Measurements from ENCODE around the gene EYA3. TPM values are rescaled to one million over a fixed set of nuclear protein-coding genes. Genes with fewer than 3 reads are reported as not detected.

EYA3 gene
- total and polyA plus RNA-seq, 2 donors, result 6.3 to 10.9 TPM

DNA sequence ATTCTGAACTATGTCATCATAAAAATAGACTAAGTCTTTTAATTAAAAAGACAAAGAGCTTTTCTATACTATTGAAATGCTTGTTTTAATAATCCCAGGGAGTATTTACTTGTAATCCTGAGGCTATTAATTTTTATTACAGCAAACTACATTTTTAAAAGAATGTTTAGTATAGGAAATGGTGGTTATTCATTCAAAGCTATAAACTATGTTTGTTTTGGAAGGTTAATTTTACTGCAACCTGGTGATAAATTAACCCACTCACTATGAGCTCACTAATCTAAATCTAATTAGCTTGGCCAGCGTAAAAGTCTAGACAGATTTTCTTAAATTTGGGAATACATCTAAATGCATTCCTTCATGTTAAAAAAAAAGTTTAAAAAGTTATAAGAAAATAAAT lies 13.8 kb upstream of the EYA3 start:
- DNase-seq (ENCODE audit: low read depth in 6 of 9, low spot score in 9 of 9), result no peak
- 100% methylated on average over 1 of the region's 1 CpG for WGBS
- H3K4me1 ChIP-seq (ENCODE audit: control insufficient read depth in 2 of 2, insufficient read depth in 2 of 2, low read length in 2 of 2), result no peaks in the 10 kb centered on the region
- H3K9me3 ChIP-seq (ENCODE audit: control insufficient read depth in 2 of 2, insufficient read depth in 1 of 2, low read length in 1 of 2), result no peaks in the 10 kb centered on the region
- H3K36me3 ChIP-seq (ENCODE audit: control insufficient read depth in 2 of 2, insufficient read depth in 2 of 2, low read length in 1 of 2), result no peaks in the 10 kb centered on the region
- H3K4me3 ChIP-seq (ENCODE audit: low read length in 2 of 2), result no peak overlapping the region
- H3K27ac ChIP-seq (ENCODE audit: low read depth in 1 of 2, low read length in 1 of 2), result no peak overlapping the region
- no peaks in the 10 kb centered on the region for H3K27me3 ChIP-seq (ENCODE audit: control insufficient read depth in 2 of 2, insufficient read depth in 1 of 2, low read length in 1 of 2)

DNA sequence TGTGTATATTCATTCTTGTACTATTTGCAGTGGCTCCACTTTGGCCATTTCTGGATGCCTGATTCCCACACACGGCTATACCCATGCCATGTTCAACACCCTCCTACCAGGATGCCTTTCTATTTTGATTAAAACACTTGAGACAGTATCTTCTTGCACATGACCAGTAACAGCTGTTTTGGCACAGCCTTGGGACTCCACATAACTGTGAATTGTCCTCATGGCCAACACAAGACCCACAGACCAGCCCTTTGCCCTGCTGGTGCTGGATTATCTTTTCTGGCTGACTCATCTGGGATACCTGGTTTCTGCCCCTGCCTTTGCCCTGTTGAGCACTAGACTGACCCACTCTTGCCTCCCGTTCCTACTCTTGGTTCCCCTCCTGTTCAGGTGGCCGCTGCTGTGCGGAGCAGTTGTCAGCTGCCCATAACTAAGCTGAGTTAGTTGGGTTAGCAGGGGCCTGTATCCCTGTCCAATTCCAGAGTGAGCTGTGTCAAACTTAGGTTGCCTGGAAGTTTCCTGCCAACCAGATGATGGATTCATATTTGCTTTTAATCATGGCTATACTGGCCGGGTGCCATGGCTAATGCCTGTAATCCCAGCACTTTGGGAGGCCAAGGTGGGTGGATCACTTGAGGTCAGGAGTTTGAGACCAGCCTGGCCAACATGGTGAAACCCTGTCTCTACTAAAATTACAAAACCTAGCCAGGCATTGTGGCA lies 10.8 kb upstream of the EYA3 start:
- WGBS, result 96% methylated on average over 5 of the region's 5 CpGs
- H3K27ac ChIP-seq (ENCODE audit: low read depth in 1 of 2, low read length in 1 of 2), result no peak overlapping the region
- H3K36me3 ChIP-seq (ENCODE audit: control insufficient read depth in 2 of 2, insufficient read depth in 2 of 2, low read length in 1 of 2), result no peaks in the 10 kb centered on the region

DNA sequence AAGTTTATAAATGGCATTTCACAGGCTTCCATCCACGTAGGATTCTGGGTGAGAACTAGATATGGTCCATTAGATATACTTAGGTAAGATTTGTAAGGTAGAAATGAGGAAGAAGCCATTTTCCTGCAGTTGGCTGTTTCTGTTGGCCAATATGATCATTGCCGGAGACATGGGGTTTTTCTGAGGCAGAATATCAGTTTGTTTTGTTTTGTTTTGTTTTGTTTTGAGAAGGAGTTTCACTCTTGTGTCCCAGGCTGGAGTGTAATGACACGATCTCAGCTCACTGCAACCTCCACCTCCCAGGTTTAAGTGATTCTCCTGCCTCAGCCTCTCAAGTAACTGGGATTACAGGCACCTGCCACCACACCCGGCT lies 8.7 kb upstream of the EYA3 start:
- no peak for DNase-seq (ENCODE audit: low read depth in 6 of 9, low spot score in 9 of 9)
- no peaks in the 10 kb centered on the region for H3K9me3 ChIP-seq (ENCODE audit: control insufficient read depth in 2 of 2, insufficient read depth in 1 of 2, low read length in 1 of 2)
- no peaks in the 10 kb centered on the region for H3K36me3 ChIP-seq (ENCODE audit: control insufficient read depth in 2 of 2, insufficient read depth in 2 of 2, low read length in 1 of 2)
- H3K27me3 ChIP-seq (ENCODE audit: control insufficient read depth in 2 of 2, insufficient read depth in 1 of 2, low read length in 1 of 2), result no peaks in the 10 kb centered on the region
- WGBS, result 96% methylated on average over 4 of the region's 4 CpGs
- H3K27ac ChIP-seq (ENCODE audit: low read depth in 1 of 2, low read length in 1 of 2), result no peak overlapping the region
- H3K4me3 ChIP-seq (ENCODE audit: low read length in 2 of 2), result no peak overlapping the region
- no peaks in the 10 kb centered on the region for H3K4me1 ChIP-seq (ENCODE audit: control insufficient read depth in 2 of 2, insufficient read depth in 2 of 2, low read length in 2 of 2)

More for the DNA sequence above, 10.8 kb upstream of the EYA3 start:
- no peak for DNase-seq (ENCODE audit: low read depth in 6 of 9, low spot score in 9 of 9)
- H3K4me3 ChIP-seq (ENCODE audit: low read length in 2 of 2), result no peak overlapping the region
- no peaks in the 10 kb centered on the region for H3K27me3 ChIP-seq (ENCODE audit: control insufficient read depth in 2 of 2, insufficient read depth in 1 of 2, low read length in 1 of 2)
- H3K4me1 ChIP-seq (ENCODE audit: control insufficient read depth in 2 of 2, insufficient read depth in 2 of 2, low read length in 2 of 2), result no peaks in the 10 kb centered on the region
- H3K9me3 ChIP-seq (ENCODE audit: control insufficient read depth in 2 of 2, insufficient read depth in 1 of 2, low read length in 1 of 2), result no peaks in the 10 kb centered on the region

DNA sequence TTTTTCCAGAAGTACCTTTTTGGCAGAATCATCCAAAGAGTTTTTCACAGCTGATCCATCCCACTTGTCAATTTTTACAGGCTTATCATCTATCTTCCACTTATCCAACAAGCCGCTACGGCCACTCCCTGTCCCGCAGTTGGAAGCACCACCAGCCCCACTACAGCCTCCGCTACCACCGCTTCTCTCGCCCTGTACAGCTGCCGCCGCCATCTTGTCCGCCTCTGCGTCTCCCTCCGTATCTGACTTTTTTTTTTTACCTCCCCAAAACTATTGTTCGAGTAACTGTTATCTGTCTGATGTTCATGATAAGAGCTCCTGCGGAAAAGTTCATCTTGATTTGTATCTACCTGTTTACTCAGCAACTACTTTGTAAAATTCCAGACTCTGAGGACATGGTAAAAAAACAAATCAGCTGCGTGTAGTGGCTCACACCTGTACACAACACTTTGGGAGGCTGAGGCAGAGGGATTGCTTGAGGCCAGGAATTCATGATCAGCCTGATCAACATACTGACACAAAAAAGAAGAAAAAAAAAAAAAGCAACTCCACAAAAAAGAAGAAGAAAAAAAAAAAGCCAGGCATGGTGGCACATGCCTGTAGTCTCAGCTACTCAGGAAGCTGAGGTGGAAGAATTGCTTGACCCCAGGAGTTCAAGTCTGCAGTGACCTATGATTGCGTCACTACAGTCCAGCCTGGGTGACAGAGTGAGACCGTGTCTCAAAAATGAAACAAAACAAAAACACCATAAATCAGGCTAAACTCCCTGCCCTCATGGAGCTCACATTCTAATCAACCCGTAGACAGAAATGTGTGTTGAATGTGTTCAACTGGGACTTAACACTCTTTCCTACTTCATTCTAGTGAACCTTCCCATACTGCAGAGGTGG lies 8.0 kb upstream of the EYA3 start:
- Histone ChIP-seq H3K36me3 (ENCODE audit: control insufficient read depth in 2 of 2, insufficient read depth in 2 of 2, low read length in 1 of 2) (no peaks in the 10 kb centered on the region), H3K27ac (ENCODE audit: low read depth in 1 of 2, low read length in 1 of 2) (no peak overlapping the region), H3K4me3 (ENCODE audit: low read length in 2 of 2) (no peak overlapping the region), H3K9me3 (ENCODE audit: control insufficient read depth in 2 of 2, insufficient read depth in 1 of 2, low read length in 1 of 2) (no peaks in the 10 kb centered on the region), H3K4me1 (ENCODE audit: control insufficient read depth in 2 of 2, insufficient read depth in 2 of 2, low read length in 2 of 2) (no peaks in the 10 kb centered on the region), H3K27me3 (ENCODE audit: control insufficient read depth in 2 of 2, insufficient read depth in 1 of 2, low read length in 1 of 2) (no peaks in the 10 kb centered on the region)
- 95% methylated on average over 17 of the region's 17 CpGs for WGBS
- no peak for DNase-seq (ENCODE audit: low read depth in 6 of 9, low spot score in 9 of 9)

DNA sequence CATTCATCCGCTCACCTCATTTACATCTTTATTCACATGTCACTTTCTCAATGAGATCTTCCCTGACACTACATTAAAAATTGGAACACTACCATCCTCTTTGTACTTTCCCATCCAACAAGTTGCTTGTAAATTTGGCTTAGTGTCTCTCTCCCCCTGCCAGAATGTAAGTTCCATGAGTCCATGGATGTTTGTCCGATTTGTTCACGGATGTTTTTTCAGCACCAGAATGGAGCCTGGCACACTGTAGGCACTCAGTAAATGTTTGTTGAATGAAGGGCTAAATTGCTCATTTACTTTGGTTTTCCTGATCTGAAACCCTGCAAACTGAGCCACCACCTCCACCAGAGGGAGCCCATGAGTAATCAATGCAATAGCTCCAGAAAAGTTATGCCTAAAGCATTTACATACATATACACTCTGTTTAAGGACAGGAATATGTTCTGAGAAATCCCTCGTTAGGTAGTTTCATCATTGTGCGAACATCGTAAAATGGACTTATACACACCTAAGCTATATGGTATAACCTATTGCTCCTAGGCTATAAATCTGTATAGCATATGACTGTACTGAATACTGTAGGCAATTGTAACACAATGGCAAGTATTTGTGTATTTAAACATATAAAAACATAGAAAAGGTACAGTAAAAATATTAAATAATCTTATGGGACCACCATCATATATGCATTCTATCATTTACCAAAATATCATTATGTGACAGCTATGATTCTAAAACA lies 2.8 kb upstream of the EYA3 start:
- no peak overlapping the region for H3K4me3 ChIP-seq (ENCODE audit: low read length in 2 of 2)
- H3K27ac ChIP-seq (ENCODE audit: low read depth in 1 of 2, low read length in 1 of 2), result no peak overlapping the region
- WGBS, result 41% methylated on average over 6 of the region's 6 CpGs
- H3K9me3 ChIP-seq (ENCODE audit: control insufficient read depth in 2 of 2, insufficient read depth in 1 of 2, low read length in 1 of 2), result no peaks in the 10 kb centered on the region
- no peaks in the 10 kb centered on the region for H3K27me3 ChIP-seq (ENCODE audit: control insufficient read depth in 2 of 2, insufficient read depth in 1 of 2, low read length in 1 of 2)
- H3K4me1 ChIP-seq (ENCODE audit: control insufficient read depth in 2 of 2, insufficient read depth in 2 of 2, low read length in 2 of 2), result peaks cover 3 to 7% of the 10 kb centered on the region in 2 donors
- DNase-seq (ENCODE audit: low read depth in 6 of 9, low spot score in 9 of 9), result peak; percentile 38 to 82 (median 75)
- H3K36me3 ChIP-seq (ENCODE audit: control insufficient read depth in 2 of 2, insufficient read depth in 2 of 2, low read length in 1 of 2), result no peaks in the 10 kb centered on the region

DNA sequence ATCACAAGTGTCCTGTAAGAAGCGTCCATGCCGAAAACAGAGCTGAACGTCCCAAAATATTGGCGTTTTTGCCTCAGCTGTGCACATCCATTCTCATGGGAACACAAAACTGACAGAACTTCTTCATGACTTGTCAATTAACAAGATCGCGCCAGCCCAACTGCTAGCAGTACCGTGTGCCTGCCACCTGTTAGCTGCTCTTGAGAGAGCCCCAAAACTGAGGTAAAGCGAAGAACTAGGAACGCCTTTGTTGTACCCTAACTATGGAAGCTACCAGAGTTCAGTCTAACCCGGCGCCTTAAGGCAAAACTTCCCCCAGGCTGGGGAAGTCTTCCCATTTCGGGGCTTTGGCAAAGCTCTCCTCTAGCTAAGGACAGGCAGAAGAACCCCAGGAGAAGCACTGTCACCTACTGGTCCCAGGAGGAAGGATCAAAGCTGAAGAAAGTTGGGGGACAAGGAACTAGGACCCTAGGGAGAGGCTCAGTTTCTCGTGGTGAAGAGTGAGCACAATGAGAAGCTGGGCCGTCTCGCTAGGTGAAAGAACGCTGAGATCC lies 719 bp downstream of the EYA3 start:
- H3K27ac ChIP-seq (ENCODE audit: low read depth in 1 of 2, low read length in 1 of 2), result peak overlapping the region; percentile 93 to 94
- peak overlapping the region; percentile 76 to 90 for H3K4me3 ChIP-seq (ENCODE audit: low read length in 2 of 2)
- H3K36me3 ChIP-seq (ENCODE audit: control insufficient read depth in 2 of 2, insufficient read depth in 2 of 2, low read length in 1 of 2), result no peaks in the 10 kb centered on the region
- H3K27me3 ChIP-seq (ENCODE audit: control insufficient read depth in 2 of 2, insufficient read depth in 1 of 2, low read length in 1 of 2), result no peaks in the 10 kb centered on the region
- H3K4me1 ChIP-seq (ENCODE audit: control insufficient read depth in 2 of 2, insufficient read depth in 2 of 2, low read length in 2 of 2), result peaks cover 3 to 7% of the 10 kb centered on the region in 2 donors
- WGBS, result 7% methylated on average over 16 of the region's 16 CpGs
- no peaks in the 10 kb centered on the region for H3K9me3 ChIP-seq (ENCODE audit: control insufficient read depth in 2 of 2, insufficient read depth in 1 of 2, low read length in 1 of 2)
- DNase-seq (ENCODE audit: low read depth in 6 of 9, low spot score in 9 of 9), result peak in 8 of 9 donors; percentile 6 to 66 (median 29)

DNA sequence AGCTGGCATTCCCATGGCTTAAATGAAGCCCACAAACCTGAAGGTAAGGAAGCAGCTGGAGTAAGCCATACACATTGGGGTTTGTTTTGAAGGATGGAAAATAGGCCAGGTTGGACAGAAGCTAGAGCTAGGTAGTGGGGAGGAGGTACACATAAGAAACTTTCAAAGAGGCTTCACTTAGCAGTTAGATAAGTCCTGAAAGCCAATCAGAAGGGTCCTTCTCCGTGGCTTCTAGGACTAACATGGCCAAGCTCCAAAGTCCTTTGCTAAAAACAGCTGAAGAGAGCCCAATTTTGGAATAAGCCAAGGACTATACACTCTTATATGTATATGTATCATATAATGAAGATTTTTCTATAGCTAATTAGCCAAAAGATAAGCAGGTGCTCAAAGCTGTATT lies 1.8 kb downstream of the EYA3 start:
- H3K27ac ChIP-seq (ENCODE audit: low read depth in 1 of 2, low read length in 1 of 2), result no peak overlapping the region
- H3K36me3 ChIP-seq (ENCODE audit: control insufficient read depth in 2 of 2, insufficient read depth in 2 of 2, low read length in 1 of 2), result no peaks in the 10 kb centered on the region
- H3K4me1 ChIP-seq (ENCODE audit: control insufficient read depth in 2 of 2, insufficient read depth in 2 of 2, low read length in 2 of 2), result peaks cover 3 to 7% of the 10 kb centered on the region in 2 donors
- no peaks in the 10 kb centered on the region for H3K9me3 ChIP-seq (ENCODE audit: control insufficient read depth in 2 of 2, insufficient read depth in 1 of 2, low read length in 1 of 2)
- no peaks in the 10 kb centered on the region for H3K27me3 ChIP-seq (ENCODE audit: control insufficient read depth in 2 of 2, insufficient read depth in 1 of 2, low read length in 1 of 2)
- H3K4me3 ChIP-seq (ENCODE audit: low read length in 2 of 2), result no peak overlapping the region
- DNase-seq (ENCODE audit: low read depth in 6 of 9, low spot score in 9 of 9), result no peak
- WGBS, result 96% methylated on average over 1 of the region's 1 CpG

DNA sequence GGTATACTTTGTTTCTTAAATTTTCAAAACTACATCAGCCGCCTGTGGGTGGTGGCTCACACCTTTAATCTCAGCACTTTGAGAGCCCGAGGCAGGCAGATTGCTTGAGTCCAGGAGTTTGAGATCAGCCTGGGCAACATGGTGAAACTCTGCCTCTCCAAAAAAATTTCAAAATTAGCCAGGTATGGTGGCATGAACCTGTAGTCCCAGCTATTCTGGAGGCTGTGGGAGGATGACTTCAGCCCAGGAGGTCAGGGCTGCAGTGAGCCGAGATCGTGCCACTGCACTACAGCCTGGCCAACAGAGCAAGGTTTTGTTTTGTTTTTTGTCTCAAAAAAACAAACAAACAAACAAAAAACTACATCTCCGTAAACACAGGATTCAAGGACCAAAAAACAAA lies 3.3 kb downstream of the EYA3 start:
- Histone ChIP-seq H3K4me3 (ENCODE audit: low read length in 2 of 2) (no peak overlapping the region), H3K27me3 (ENCODE audit: control insufficient read depth in 2 of 2, insufficient read depth in 1 of 2, low read length in 1 of 2) (no peaks in the 10 kb centered on the region), H3K36me3 (ENCODE audit: control insufficient read depth in 2 of 2, insufficient read depth in 2 of 2, low read length in 1 of 2) (peaks cover 1 to 2% of the 10 kb centered on the region in 2 donors), H3K27ac (ENCODE audit: low read depth in 1 of 2, low read length in 1 of 2) (no peak overlapping the region), H3K9me3 (ENCODE audit: control insufficient read depth in 2 of 2, insufficient read depth in 1 of 2, low read length in 1 of 2) (no peaks in the 10 kb centered on the region), H3K4me1 (ENCODE audit: control insufficient read depth in 2 of 2, insufficient read depth in 2 of 2, low read length in 2 of 2) (peaks cover 3 to 7% of the 10 kb centered on the region in 2 donors)
- 97% methylated on average over 5 of the region's 5 CpGs for WGBS
- DNase-seq (ENCODE audit: low read depth in 6 of 9, low spot score in 9 of 9), result no peak

Data from thymus (tissue), 11 donors.